ENCODE data around the gene COP1.

GRCh38 chr1:175944591-175944990 is 262.5 kb downstream of the COP1 start:
- TF ChIP-seq CTCF (IDR thresholded peaks at IDR 0.05) (no peak), EZH2 (IDR thresholded peaks at IDR 0.05; ENCODE audit: borderline replicate concordance, insufficient read depth, low read depth, low read length, poor library complexity, severe bottlenecking) (no peak)
